NCI-H82 (cell line): ENCODE data around the gene MEP1B.

Experiments used
- DNase-seq: peaks from one replicate; lab custom pipeline; 2025; lab: John Stamatoyannopoulos, UW

The MEP1B gene

DNA sequence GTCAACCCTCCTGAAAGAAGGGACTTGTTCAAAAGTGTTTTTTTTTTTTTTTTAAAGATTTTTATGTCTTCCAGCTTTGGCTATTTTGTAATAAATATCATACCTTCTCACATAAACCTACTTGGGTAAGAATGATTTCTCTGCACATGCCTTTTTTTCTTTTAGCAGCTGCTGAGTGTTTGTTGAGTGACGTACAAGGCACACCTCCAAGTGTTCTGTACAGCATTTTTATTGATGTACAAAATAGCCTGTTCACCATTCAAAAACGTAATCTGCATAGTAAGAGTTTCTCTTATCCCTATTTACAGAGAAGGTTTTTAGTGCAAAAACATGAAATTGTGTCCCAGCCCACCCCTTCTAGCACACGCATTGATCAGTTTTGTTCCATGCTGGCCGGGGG, 77.6 kb downstream of the MEP1B start:
- DNase-seq: no peak
